GM19351 (cell line): ENCODE data around the gene GPC2.
A peak's percentile ranks its signal among the peaks of the same experiment; 100 is the strongest.
"Not testable (repeated sequence)": the region's sequence is repeated elsewhere in the genome, so short reads cannot be mapped to it uniquely, and the experiment has no call there.

Experiments used
- ATAC-seq: cut with Tn5 transposase; IDR thresholded peaks from one replicate; pipeline ENCODE4 v1.9.1; 2021; ENCODE audit warnings: mild to moderate bottlenecking, moderate library complexity; ENCODE audit not compliant: unreplicated experiment

Gene GPC2

DNA sequence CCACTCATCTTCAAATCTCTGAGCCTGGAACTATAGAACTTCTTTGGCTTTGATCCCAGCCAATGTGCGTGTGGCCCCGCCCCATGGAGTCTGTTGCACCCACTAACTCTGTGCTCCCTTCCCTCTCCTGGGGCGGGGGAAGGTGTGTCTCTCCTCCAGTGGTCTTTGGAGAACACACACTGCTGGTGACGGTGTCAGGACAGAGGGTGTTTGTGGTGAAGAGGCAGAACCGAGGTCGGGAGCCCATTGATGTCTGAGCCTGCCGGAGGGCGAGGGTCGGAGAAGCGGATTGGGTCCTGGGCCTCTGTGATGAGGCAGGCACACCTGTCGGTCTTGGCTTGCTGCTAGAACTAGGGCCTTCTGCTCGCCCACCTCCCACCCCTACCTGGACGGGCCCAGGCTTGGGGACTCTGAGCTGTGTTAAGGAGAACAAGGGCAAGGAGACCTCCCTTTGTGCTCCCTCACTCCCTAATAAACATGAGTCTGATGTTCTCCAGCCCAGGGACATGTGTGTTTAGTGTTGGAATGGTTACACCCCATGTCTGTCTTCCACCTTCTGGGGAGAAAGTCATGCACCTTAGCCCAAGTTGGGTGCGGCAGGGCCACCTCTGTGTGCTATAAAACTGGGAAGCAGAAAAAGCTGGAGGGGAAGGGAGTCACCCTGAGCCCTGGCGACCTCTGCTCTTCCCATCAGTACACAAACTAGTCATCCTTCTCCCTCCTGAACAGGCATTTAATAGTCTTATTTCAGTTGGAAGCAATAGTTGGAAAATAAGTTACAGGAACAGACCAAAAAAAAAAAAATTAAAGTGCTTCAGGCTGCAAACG is 23.3 kb downstream of the GPC2 start:
- ATAC-seq, result no peak

GRCh38 chr7:100152937-100153666 is 24.1 kb downstream of the GPC2 start:
- no peak for ATAC-seq

- no peak for ATAC-seq
Observed at GRCh38 chr7:100152404-100152803, 24.8 kb downstream of the GPC2 start.

DNA sequence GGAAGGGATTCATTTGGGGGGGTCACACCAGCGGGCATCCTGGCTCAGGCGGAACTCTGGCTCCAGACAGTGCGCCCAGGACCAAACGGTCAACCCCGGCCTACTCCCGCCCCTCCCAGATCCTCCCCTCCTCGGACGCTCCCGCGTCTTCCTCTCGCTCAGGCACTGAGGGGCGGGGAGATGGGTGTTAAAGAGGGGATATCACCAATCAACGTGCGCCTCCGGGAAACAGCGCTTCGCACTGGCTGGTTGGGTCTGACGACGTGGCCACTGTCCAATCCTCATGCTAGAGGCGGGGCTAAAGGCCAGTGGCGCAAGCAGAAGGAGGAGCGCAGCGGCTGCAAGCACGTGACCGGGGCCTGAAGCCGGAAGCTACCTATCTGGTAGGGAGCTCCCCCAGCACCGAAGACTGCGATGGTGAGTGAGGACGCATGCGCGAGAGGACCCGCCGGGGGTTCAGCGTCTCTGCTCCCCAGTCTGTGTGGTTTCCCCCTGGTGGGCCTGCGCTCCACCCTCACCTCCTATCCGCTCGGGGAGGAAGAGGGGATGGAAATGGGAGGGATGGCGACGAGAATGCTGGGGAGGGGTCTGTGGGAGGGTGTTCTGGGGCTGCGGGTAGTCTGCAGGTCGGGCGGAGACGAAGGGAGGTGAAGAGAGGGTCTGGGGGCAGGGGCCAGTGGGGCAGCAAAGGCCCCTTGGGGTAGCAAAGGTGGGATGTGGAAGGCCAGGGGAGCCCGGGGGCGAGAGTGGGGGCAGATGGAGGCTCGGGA is 28.4 kb downstream of the GPC2 start, which contains the start of gene LAMTOR4:
Gene LAMTOR4, plus strand, starts transcription at position 360 of the 770 bp plus-strand sequence. Its CDS starts 55 bp downstream, at position 415.
- ATAC-seq, result peak; percentile 93

GRCh38 chr7:100148225-100148558 is 29.0 kb downstream of the GPC2 start:
- ATAC-seq, result no peak

- no peak for ATAC-seq
Observed at GRCh38 chr7:100147278-100147677, 29.9 kb downstream of the GPC2 start.

DNA sequence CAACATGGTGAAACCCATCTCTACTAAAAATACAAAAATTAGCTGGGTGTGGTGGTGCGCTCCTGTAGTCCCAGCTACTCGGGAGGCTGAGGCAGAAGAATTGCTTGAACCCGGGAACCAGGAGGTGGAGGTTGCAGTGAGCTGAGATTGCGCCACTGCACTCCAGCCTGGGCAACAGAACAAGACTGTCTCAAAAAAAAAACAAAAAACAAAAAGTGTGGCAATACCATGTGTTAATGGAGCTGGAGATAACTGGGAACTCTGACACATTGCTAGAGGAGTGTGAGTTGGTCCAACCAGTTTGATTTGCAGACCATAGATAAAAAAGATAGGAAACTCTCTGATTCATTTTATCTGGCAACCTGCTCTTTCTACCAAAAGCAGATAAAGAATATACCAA is 30.8 kb downstream of the GPC2 start:
- not testable (repeated sequence) for ATAC-seq

GRCh38 chr7:100142461-100142860 is 34.7 kb downstream of the GPC2 start:
- ATAC-seq, result no peak

DNA sequence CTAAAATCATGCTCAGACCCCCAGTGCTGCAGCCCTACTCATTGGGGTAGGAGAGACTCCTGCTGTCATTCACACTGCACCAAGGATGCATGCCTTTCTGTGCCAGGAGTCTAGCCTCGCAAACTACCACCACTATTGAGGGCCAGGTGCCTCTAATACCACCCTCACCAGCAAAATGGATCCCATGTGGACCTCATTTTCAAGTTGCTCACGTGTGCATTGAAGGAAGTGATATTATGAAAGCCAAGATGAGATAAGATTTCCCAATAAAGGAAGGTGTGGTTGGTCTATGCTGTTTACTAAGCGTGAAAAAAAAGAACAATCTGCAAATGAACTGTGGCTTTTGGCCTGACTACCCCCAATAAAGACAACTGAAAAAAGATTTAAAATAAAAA is 35.6 kb downstream of the GPC2 start:
- no peak for ATAC-seq

- no peak for ATAC-seq
Observed at GRCh38 chr7:100137851-100138760, 39.1 kb downstream of the GPC2 start.

DNA sequence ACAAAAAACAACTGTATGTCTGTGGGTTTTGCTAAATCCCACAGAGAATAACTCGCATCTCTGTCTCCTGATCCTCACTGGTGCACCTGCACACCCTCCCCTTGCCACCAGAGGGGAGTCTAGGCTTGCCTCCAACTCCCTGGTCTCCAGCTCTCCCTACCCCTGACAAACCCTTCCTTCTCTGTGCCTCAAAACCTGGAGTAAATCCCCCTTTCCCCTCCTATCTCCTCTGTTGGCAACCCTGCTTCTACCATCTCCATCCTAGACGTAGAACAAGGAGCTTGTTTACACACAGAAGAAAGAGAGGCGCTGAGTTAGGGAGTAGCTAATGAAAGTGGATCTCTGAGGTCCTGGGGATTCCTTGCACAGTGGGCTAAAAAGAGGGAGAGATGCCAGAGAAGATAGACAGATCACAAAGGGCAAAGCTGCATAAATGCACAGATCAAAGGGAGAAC is 44.5 kb downstream of the GPC2 start:
- peak; percentile 69 for ATAC-seq

GRCh38 chr7:100132126-100132525 is 45.1 kb downstream of the GPC2 start:
- no peak for ATAC-seq

GRCh38 chr7:100130608-100131453 is 46.4 kb downstream of the GPC2 start:
- ATAC-seq, result no peak

DNA sequence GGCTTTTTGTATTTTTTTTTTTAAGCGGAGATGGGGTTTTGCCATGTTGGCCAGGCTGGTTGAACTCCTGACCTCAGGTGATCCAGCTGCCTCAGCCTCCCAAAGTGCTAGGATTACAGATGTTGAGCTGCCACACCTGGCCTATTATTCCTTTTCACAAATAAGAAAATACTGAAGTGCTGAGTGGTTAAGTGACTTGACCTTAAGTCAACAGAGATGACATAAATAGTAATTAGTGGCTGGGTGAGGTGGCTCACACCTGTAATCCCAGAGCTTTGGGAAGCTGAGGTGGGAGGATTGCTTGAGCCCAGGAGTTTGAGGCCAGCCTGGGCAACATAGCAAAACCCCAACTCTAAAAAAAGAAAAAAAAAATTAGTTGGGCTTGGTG is 47.0 kb downstream of the GPC2 start:
- ATAC-seq, result not testable (repeated sequence)

DNA sequence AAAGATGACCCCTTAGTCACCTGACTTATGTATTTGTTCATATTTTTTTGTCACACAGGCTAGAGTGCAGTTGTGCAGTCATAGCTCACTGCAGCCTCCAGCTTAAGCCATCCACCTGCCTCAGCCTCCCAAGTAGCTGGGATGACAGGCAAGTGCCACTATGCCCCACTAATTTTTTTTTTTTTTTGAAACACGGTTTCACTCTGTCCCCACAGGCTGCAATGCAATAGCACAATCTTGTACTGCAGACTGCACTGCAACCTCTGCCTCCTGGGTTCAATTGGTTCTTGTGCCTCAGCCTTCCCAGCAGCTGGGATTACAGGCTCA is 48.6 kb downstream of the GPC2 start:
- no peak for ATAC-seq

DNA sequence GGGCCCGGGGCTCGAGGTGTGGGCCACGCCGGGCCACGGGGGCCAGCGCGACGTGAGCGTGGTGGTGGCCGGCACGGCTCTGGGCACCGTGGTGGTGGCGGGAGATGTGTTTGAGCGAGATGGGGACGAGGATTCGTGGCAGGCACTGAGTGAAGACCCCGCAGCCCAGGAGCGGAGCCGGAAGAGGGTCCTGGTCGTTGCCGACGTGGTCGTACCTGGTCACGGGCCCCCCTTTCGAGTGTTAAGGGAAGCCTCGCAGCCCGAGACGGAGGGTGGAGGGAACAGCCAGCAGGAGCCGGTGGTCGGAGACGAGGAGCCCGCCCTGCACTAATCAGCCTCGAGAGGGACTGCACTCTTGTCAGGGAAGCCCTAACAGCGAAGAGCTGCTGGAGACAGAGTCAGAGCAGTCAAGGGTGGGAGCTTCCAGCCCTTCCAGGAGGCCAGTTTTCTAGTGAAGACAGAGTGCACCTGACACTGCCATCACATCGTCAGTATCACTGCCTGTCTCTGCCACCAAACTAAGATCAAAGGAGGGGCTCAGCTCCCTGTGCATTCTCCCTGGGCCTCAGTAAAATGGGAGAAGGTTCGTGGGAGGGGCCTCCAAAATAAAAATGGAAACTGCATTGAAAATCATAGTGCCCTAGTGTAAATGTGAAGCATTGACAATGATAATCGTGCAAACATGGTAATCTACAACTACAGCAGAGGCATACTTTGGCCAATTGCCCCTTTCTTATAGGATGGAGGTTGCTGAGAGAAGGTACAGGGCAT is 49.1 kb downstream of the GPC2 start:
- no peak for ATAC-seq

- ATAC-seq, result peak; percentile 57
Observed at GRCh38 chr7:100126931-100127865, 50.0 kb downstream of the GPC2 start, which contains the start of gene MBLAC1. TSS of gene MBLAC1 (plus strand) at chr7:100126967. CDS start at chr7:100127396, 429 bp downstream.
